Left ventricle myocardium superior (tissue), 1 donor: Measurements from ENCODE around the gene CACNA2D1. TPM values are rescaled to one million over a fixed set of nuclear protein-coding genes. Genes with fewer than 3 reads are reported as not detected.
A peak's percentile ranks its signal among the peaks of the same experiment; 100 is the strongest.

Experiments used
- ATAC-seq: fragments of 200-7000 bp; cut with Tn5 transposase; one replicate; pipeline ENCODE4 v1.9.1; 2020; ENCODE audit warnings: mild to moderate bottlenecking, moderate library complexity
- DNase-seq: peaks from one replicate; pipeline ENCODE4 v3.0.0-alpha.2; 2020
- intact Hi-C: fragments of 100-400 bp; cut with micrococcal nuclease; formaldehyde crosslinking; loops from one replicate; pipeline ENCODE4 v1.11.0; 2022
- total RNA-seq: library from RNA; stranded (reverse); fragmentation: NEBNext Ultra II Directional; extraction: Animal tissue kit (Norgen Biotek cat#: 25700); gene quantifications from one replicate; pipeline ENCODE4 v1.2.1, GENCODE V29; 2021
- donor health status: DM: no; HTN: yes; CAD: no; lungs with severe emphysema.

CACNA2D1 gene
- total RNA-seq, 1 donor from 2014 or later = 48.1 TPM

DNA sequence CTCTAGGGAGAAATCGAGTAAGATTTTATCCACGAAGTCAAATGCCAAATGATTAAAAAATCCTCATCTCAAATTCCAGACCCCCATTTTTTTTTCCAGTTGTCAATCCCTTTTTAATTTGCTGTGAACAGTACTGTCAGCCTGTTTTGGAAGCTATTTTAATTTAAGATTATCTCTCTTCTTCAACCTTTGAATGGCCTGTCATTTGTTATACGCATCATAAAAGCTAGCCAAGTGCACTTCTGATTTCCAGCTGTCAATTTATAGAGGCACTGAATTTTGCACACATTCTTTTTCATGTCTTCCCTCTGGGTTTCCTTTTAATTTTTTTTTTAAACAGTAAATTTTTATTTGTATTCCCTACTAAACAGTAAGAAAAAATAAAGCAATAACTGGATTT, 337.4 kb downstream of the CACNA2D1 start:
- intact Hi-C loops = no loop called here
- ATAC-seq (no peak), DNase-seq (no peak)

DNA sequence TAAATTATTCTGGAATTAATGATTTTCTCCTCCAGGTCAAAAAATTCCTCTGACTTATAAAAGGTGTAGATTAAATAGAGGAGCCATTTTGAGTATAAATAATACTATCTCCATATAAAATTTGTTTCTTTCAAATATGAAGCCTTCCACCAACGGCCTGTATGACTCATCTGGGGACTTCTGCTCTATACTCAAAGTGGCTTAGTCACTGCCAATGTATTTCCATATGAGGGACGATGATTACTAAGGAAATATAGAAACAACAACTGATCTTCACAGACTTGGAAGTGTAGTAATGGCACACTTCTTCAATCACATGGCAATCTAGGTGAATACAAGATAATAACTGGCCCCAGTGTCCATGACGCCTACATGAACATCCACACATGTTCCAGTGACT, 338.1 kb downstream of the CACNA2D1 start:
- intact Hi-C loops = no loop called here
- ATAC-seq = no peak
- no peak for DNase-seq

DNA sequence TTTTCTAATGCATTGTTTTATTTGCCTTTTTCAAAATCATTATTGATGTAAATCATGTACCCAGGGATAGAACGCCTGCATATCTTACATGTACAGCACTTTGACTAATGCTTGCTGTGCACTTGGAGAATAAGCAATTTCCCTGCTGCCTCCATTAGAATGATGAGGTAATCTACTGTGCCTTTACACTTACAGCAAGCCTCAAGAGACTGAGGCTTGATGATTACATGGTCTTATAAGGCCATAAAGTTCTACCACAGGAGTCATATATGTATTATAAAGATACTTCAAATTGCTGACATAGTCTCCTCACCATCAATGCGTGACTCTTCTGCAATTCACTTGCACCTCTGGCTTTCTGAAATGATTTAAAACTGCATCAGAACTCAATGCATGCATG, 345.2 kb downstream of the CACNA2D1 start:
- intact Hi-C loops = no loop called here
- ATAC-seq (no peak), DNase-seq (no peak)

DNA sequence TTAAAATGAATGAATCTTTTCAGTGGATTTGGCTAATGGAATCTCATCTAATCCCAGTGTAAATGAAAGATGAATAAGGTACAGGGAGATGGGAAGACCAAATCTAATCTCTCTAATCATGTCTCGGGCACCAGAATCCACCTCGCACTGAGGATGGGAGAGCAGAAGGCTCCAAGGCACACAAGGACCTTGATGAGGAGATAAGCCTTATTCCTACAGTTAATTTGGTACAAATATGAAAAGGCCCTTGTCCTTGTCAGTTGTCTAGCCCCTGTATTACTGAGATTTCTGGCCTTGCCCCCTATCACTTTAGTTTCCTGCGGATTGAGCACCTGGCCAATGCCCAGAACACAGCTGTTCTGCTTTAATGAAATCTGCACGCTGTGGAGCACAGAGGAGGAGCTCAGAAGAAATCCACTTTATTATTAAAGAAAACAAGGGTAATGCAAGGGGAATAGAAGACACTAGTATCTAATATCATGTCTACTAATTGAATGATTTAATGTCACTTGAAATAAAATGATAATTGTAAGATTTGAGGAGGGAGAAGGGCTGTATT, 352.4 kb downstream of the CACNA2D1 start:
- ATAC-seq (no peak), DNase-seq (no peak)
- intact Hi-C loops = no loop called here

DNA sequence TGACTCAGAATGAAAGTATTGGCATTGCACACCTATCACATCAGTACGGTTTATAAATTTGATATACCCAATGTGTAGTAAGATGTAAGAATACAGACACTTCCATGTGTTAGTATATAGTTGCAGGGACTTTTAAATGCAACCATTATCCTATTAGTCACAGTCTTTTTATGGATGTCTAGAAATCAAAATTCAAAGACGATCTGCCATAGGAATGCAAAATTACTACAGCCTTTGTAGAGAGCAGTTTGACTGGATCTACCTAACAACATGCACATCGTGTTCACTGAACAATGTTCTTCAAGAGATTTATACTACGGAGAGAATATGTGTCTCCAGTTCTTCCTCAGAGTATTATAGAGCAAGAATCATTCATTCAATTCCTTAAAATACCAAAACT, 356.5 kb downstream of the CACNA2D1 start:
- no peak for ATAC-seq
- no peak for DNase-seq
- intact Hi-C loops = no loop called here

DNA sequence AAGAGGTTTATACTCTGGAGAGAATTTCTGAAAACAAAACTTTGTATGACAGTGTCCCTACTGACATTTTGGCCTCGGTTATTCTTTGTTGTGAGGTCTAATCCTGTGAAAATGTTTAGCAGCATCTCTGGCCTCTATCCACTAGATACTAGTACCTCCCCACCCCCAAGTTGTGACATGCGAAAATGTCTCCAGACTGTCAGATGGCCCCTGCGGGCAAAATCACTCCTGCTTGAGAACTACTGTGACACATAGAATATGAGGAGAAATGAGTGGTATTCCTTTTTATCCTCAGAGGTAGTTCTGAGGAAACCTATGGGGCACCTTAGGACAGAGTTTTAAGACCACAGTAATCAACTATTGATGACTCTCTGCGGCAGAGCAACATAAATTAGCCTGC, 358.5 kb downstream of the CACNA2D1 start:
- DNase-seq (no peak), ATAC-seq (no peak)
- intact Hi-C loops = no loop called here

DNA sequence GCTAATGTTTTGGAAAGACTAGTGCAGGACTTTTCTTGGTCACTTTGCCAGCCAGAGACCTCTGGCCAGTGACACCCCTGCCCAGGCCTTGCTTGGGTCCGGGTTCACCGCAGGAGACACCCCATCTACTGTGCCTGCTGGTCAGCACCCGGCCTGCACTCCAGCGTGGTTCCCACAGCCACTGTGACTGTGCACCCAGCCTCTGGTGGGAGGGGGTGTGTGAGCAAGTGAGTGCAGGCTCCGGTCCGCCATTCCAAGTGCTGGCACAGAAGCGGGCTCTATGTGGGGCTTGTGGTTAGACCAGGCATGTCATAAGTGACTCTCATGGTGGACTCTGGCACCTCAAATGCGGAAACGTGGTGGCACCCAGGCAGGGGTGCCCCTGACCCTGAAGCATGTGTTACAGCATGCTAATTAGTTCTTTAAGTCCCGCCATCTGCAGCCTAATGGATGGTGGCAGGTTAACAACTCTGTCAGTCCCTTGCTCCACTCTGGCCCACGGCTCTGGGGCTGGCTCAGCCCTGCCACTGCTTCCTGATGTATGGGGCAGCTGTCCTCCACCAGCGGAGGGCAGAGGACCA, 361.8 kb downstream of the CACNA2D1 start:
- DNase-seq (peak; percentile 14), ATAC-seq (no peak)
- intact Hi-C loops = no loop called here

DNA sequence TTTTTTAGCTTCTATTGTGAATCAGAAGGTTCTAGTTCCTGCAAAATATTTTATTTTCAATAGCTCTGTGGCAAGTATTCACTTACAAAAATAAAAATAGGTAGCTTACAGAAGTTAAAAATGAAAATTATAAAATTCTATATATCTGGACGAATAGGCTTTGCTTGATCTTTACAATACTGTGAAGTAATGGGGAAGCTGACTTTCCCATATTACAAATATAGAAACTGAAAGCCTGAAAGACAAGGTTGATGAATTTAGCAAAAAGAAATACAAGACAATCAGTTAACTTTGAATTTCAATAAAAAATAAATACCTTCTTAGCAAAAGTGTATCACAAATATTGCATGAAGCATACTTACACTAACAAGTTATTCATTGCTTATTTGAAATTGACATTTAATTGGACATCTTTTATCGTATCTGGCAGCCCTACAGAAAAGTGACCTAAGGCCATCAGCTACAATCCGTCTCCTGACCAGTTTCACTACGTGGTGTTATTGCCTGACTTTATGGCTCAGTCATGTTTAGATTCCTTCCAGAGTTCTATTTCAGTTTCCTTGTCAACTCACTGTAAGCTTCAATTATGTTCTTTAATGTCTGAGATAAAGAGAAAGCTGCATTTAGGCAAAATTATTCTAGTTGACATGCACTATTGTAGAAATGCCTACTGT, 363.2 kb downstream of the CACNA2D1 start:
- no peak for DNase-seq
- intact Hi-C loops = no loop called here
- no peak for ATAC-seq

DNA sequence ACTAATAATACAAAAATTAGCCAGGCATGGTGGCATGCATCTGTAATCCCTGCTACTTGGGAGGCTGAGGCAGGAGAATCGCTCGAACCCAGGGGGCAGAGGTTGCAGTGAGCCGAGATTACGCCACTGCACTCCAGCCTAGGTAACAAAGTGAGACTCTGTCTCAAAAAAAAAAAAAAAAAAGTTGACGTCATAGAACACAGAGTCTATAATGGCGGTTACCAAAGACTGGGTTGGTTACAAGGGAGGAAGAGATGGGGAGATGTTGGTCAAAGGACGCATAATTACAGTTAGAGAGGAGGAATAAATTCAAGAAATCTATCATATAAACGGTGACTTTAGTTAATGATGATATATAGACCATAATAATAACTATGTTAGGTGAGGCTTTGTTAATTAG, 364.1 kb downstream of the CACNA2D1 start:
- no peak for ATAC-seq
- intact Hi-C loops = no loop called here
- no peak for DNase-seq

DNA sequence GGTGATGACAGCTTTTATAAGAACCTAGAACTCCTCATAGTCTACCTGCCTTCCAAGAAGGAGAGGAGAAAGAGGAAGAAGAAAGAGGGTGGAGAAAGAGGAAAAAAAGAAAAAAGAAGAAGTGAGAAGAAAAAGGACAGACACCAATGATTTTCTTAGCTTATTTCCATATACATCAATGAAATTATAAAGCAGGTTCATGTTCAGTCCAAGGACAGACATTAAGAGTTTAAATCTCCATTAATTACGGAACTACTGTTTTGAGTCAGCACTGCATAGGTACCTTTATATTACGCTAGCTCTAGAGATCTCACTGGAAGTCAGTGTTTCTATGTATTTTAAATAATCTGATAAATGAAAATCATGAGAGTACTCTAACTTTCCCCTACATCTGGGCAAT, 364.8 kb downstream of the CACNA2D1 start:
- intact Hi-C loops = no loop called here
- ATAC-seq (no peak), DNase-seq (no peak)

DNA sequence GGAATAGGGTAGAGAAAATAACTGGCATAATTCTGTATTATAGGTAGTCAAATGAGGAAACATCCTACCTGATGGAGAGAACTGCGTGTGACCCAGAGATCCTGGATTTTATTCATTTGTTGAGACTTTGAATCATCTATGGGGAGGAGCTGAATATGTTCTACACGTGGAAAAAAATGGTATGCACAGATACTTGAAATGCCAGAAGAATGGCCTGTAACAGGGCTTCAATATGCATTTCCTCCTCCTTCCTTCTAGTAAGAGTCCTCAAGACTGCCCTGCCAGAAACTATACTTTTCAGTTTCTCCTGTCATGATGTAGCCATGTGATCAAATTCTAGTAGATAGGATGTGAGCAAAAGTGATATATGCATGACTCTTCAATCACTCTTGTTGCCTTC, 372.1 kb downstream of the CACNA2D1 start:
- intact Hi-C loops = no loop called here
- ATAC-seq = no peak
- DNase-seq = no peak

DNA sequence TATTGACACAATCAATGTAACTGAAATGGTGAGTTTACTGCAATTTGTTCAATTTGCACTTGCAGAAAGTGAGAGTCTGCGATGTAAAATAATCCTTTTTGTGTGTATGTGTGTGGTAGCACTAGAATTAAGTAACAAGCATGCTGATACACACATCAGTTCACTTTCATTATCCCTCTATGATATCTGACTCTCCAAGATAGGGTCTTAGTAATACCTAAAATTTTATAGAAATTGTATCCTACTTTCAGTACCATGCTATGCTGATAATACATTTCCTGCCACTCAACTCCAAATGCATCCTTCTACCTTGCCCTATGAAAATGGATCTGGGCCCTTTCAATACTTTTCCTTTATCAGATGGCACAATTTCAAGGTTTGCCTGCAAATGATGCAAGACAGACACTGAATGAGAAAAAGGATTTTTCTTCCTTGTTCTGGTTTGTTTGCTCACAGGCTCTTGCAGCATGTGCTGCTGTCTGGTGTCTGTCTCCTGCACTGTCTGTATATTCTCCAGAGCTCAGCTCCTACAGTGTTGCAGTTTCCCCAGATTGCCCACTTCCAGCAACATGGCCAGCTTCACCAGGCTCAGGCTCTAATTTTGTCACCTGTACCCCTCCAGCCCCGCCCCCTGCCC, 375.8 kb downstream of the CACNA2D1 start:
- intact Hi-C loops = no loop called here
- DNase-seq (no peak), ATAC-seq (no peak)

DNA sequence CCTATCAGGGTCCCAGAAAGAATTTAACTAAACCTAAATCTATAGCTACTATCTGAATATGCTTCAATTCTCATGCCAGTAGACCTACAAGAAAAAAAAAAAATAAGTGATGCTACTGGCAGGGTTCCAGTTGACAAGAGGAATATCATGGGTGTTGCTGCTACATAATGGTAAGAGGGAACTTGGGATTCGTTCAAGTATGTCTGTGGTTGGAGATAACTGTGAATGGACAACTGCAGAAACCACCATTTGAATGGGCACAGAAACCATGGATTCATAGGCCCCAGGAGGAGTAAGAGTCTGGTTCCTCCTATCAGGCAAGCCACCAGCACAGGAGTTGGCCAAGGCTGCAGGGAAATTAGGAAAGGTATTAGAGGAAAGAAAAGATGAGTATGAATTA, 386.1 kb downstream of the CACNA2D1 start:
- no peak for ATAC-seq
- no peak for DNase-seq
- intact Hi-C loops = no loop called here

DNA sequence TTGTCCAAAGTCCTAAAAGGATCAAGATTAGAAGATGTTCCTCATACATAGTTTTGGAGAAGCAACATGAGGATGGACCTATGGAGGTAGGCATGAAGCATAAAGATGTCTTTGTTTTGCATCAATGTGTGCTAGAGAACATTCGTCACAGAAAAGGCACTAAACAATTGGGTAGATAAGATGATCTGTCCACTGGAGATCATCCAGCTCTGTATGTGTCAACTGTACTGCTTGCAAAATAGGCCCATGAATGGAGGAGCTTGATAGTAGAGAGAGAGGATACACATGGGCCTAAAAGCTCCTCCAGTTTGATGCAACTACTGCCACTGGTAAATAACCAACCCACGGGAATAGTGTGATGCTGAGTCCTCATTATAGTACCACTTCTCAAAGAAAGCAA, 387.3 kb downstream of the CACNA2D1 start:
- no peak for ATAC-seq
- intact Hi-C loops = no loop called here

DNA sequence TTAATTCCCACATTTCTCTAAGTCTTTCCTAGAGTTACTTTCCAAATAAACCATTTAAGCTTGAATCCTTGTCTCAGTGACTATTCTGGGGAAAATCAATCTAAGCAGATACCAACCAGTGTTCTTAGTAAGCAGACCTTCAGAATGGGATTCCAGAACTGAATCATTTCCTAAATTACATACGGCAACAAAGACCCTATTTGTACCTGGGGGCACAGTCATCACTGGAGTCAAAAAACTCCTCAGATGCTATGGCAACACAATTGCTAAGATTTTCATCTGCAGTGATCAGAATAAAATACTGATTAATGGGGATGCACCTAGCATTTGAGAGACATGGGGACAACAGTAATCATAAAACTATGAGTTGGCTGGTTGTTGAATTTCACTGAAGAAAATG, 389.0 kb downstream of the CACNA2D1 start:
- DNase-seq (no peak), ATAC-seq (no peak)
- intact Hi-C loops = no loop called here

More for the DNA sequence above, 387.3 kb downstream of the CACNA2D1 start:
- no peak for DNase-seq

DNA sequence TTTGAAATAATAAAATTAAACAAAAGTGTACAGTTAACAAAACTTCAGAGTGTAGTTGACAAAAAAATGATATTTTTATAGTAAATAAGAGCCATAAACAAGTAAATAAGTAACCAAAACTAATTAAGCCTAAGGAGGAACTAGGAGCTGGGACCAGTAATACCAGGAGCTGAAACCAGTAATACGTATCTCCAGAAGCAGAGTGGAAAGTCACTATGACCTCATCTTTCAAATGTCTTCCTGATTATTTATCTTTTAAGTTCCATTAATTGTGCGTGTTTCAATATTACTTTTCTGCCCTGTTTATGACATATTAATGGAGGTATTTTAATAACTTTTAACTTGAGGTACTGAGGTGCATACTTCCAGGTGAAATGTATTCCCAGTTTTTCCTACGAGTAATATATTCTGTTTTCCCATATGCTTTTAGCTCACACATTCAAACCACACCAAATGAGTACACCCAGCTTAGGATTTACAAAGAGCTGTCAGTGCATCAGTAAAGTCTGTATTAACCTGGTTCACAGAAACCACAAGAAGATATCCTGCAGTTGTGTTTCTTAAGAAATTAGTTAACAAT, 390.0 kb downstream of the CACNA2D1 start:
- intact Hi-C loops = no loop called here
- ATAC-seq = no peak
- no peak for DNase-seq

DNA sequence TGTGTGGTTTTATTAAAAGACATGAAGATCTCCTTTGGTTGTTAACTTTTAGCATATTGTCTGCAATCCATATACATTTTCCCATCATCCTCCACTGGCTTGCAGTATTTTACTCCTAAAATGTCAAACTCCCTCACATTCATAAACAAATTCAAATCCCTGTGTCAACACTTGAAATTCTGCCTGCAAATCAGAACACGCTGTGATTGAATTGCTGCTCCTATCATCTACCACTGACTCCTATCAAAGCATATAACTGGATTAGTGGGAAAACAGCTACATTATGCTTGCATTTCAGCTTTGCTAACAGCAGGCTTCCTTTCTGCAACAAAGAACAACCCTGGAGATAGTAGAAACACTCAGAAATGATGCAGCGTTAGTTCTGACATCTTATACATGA, 392.0 kb downstream of the CACNA2D1 start:
- intact Hi-C loops = no loop called here
- DNase-seq (no peak), ATAC-seq (no peak)

DNA sequence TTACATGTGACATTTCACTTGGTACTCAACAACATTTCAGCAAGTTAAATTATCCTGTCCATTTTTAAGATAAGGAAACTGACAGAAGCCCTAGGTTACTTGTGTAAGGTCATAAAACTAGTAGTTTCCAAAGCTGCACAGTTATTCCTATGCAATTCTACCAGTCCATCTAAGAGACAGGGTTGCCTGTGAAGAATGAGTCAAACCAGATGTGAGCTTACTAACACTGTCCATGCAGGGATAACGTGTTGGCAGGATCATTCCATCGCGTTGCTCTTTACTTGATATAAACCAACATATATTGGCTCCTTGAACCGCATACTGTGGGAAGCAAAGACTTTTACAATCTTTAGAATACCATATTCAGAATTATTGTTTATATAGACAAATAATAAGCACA, 392.8 kb downstream of the CACNA2D1 start:
- intact Hi-C loops = no loop called here
- DNase-seq (no peak), ATAC-seq (peak; percentile 69)

DNA sequence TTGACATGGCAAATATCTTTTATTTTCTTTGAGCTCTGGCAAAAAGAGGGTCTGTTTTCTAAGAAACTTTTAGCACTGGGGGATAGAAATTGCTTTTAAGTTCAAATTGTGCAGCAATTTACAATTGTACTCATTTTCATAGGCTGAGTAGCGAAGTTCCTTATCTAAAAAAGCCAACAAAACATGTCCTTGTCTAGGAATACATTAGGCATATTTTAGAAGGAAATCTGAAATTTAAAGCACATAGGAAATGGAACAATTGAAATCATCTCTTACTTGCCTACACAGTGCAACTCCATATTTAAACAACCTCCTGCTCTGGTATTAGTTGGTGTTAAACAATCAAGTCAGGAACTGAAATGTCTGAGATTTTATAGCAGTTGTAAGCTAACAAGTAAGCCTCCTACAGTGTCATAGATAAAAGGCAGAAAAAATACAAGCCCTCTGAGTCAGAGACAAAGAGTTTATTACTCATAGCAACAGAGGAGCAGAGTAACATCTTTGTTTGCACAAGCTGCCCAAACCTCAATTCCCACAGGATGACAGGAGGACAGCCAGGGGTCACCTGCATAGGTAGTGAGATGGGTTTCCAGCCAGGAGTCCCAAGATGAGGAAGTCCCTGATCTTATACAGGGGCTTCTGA, 393.6 kb downstream of the CACNA2D1 start:
- peak; percentile 65 for ATAC-seq
- no peak for DNase-seq
- intact Hi-C loops = loop anchor here (10.0 kb wide), 1 partner anchor 555 kb away; no protein-coding TSS in a partner anchor

DNA sequence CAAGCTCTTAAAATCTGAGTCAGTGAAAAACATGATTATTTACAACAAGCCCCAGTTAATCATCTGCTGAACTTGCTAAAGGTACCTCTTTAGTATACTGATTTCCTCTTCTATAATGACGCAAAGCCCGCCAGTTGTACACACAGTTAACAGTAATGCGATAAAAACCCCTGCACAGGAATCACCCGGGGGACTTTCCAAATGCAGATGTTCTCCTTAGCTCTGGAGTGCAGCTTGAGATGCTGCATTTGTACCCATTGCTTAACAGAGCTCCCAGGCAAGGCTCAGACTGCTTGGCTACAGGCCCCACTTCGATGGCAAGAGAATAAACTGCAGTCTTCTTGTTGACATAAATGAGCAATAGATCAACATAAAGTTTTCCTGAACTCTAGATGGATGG, 394.1 kb downstream of the CACNA2D1 start:
- ATAC-seq = peak; percentile 65
- intact Hi-C loops = loop anchor here (10.0 kb wide), 1 partner anchor 555 kb away; no protein-coding TSS in a partner anchor
- DNase-seq = no peak
